Suprapubic skin (tissue), 4 donors: ENCODE measurements around the gene TSPEAR.

Experiments
- CTCF ChIP-seq, 2 donors: fragments of 200-600 bp in 1 of 2; fragments of 450-650 bp in 1 of 2; sonication (generic) in 1 of 2; IDR thresholded peaks; one replicate each; pipeline ENCODE4 v1.5.1; 2016 to 2019; ENCODE audit warnings: antibody characterized with exemption in 2 of 2, mild to moderate bottlenecking in 1 of 2, moderate library complexity in 1 of 2
- EP300 ChIP-seq: sonication (generic); formaldehyde crosslinking; IDR thresholded peaks from one replicate; pipeline ENCODE4 v1.6.1; 2017; ENCODE audit warnings: antibody characterized with exemption
- POLR2A ChIP-seq, 2 donors: fragments of 450-650 bp; IDR thresholded peaks; one replicate each; pipeline ENCODE4 v1.6.1; 2017; ENCODE audit warnings: antibody characterized with exemption in 2 of 2, mild to moderate bottlenecking in 2 of 2, moderate library complexity in 2 of 2
- POLR2AphosphoS5 ChIP-seq, 3 donors: sonication (generic); formaldehyde crosslinking; IDR thresholded peaks; one replicate each; pipeline ENCODE4 v1.6.1; 2017; ENCODE audit warnings: antibody characterized with exemption in 3 of 3

GRCh38 chr21:44702973-44703730, 8.2 kb downstream of the TSPEAR start:
- TF ChIP-seq CTCF (IDR thresholded peaks at IDR 0.05), result no peak
- no peak for TF ChIP-seq EP300
- TF ChIP-seq POLR2A (IDR thresholded peaks at IDR 0.05), result no peak
- no peak for TF ChIP-seq POLR2AphosphoS5 (IDR thresholded peaks at IDR 0.05)
